HepG2 (cell line): ENCODE results near the gene PIEZO1. TPM values are rescaled to one million over a fixed set of nuclear protein-coding genes. Genes with fewer than 3 reads are reported as not detected.
A peak's percentile ranks its signal among the peaks of the same experiment; 100 is the strongest.

Source experiments
- ASH2L ChIP-seq: fragments of 300-600, 200-600 bp; sonication (generic); IDR thresholded peaks from 2 replicates; pipeline ENCODE4 v1.7.0; 2017; ENCODE audit warnings: low read depth, mild to moderate bottlenecking, moderate library complexity, mixed read lengths, low read length; ENCODE audit not compliant: insufficient read length
- CAMTA2 ChIP-seq: sonication (generic); formaldehyde crosslinking; IDR thresholded peaks from 2 replicates; pipeline ENCODE4 v1.4.0; 2020; ENCODE audit warnings: mild to moderate bottlenecking, missing genetic modification reagents, borderline replicate concordance
- HDAC1 ChIP-seq: sonication (generic); formaldehyde crosslinking; IDR thresholded peaks from 2 replicates; pipeline ENCODE4 v1.5.1; 2020; ENCODE audit warnings: mild to moderate bottlenecking, missing genetic modification reagents
- KDM2A ChIP-seq: sonication (generic); formaldehyde crosslinking; IDR thresholded peaks from 2 replicates; pipeline ENCODE4 v1.4.0; 2020; ENCODE audit warnings: low read depth, missing genetic modification reagents, borderline replicate concordance
- NCOA5 ChIP-seq: sonication (generic); formaldehyde crosslinking; IDR thresholded peaks from 2 replicates; pipeline ENCODE4 v1.4.0; 2020; ENCODE audit warnings: missing genetic modification reagents
- RFXAP ChIP-seq: sonication (generic); formaldehyde crosslinking; IDR thresholded peaks from 2 replicates; pipeline ENCODE4 v1.4.0; 2020; ENCODE audit warnings: missing genetic modification reagents, borderline replicate concordance
- SNAPC4 ChIP-seq: sonication (generic); formaldehyde crosslinking; IDR thresholded peaks from 2 replicates; pipeline ENCODE4 v1.4.0; 2020; ENCODE audit warnings: mild to moderate bottlenecking, missing genetic modification reagents
- TSC22D2 ChIP-seq: sonication (generic); formaldehyde crosslinking; IDR thresholded peaks from 2 replicates; pipeline ENCODE4 v1.5.1; 2020; ENCODE audit warnings: missing genetic modification reagents, mild to moderate bottlenecking, borderline replicate concordance
- XRCC5 ChIP-seq: fragments of 200-400 bp; formaldehyde crosslinking; optimal IDR thresholded peaks from 2 replicates; pipeline ENCODE3; 2017; ENCODE audit warnings: mild to moderate bottlenecking, low read length
- ZFP36L1 ChIP-seq: sonication (generic); formaldehyde crosslinking; IDR thresholded peaks from 2 replicates; pipeline ENCODE4 v1.8.0; 2022; ENCODE audit warnings: mild to moderate bottlenecking, missing genetic modification reagents, moderate library complexity
- ZFP90 ChIP-seq: sonication (generic); formaldehyde crosslinking; IDR thresholded peaks from 2 replicates; pipeline ENCODE4 v1.8.0; 2022; ENCODE audit warnings: missing genetic modification reagents, mild to moderate bottlenecking, inconsistent platforms, borderline replicate concordance
- ZMYM2 ChIP-seq: sonication (generic); formaldehyde crosslinking; IDR thresholded peaks from 2 replicates; pipeline ENCODE4 v1.8.0; 2022; ENCODE audit warnings: mild to moderate bottlenecking, missing genetic modification reagents
- ZNF260 ChIP-seq: sonication (generic); formaldehyde crosslinking; IDR thresholded peaks from 2 replicates; pipeline ENCODE4 v1.4.0; 2020; ENCODE audit warnings: missing genetic modification reagents, low read depth, mild to moderate bottlenecking, borderline replicate concordance
- ZNF335 ChIP-seq: sonication (generic); formaldehyde crosslinking; IDR thresholded peaks from 2 replicates; pipeline ENCODE4 v1.4.0; 2020; ENCODE audit warnings: missing genetic modification reagents
- ZNF446 ChIP-seq: sonication (generic); formaldehyde crosslinking; IDR thresholded peaks from 2 replicates; pipeline ENCODE4 v1.5.0; 2020; ENCODE audit warnings: mild to moderate bottlenecking, missing genetic modification reagents
- ZNF484 ChIP-seq: sonication (generic); formaldehyde crosslinking; IDR thresholded peaks from 2 replicates; pipeline ENCODE4 v1.5.1; 2020; ENCODE audit warnings: mild to moderate bottlenecking, low read depth, missing genetic modification reagents, borderline replicate concordance
- ZNF501 ChIP-seq: sonication (generic); formaldehyde crosslinking; IDR thresholded peaks from 2 replicates; pipeline ENCODE4 v1.5.1; 2020; ENCODE audit warnings: mild to moderate bottlenecking, moderate library complexity, missing genetic modification reagents
- ZNF776 ChIP-seq: sonication (generic); formaldehyde crosslinking; IDR thresholded peaks from 2 replicates; pipeline ENCODE4 v1.4.0; 2020; ENCODE audit warnings: mild to moderate bottlenecking, missing genetic modification reagents
- polyA plus RNA-seq, 8 experiments: library from polyadenylated mRNA; depleted of rRNA in 3 of 8; stranded (reverse) in 7 of 8; unstranded in 1 of 8; fragments of >200 nt; fragmentation: Illumina TruSeq in 4 of 8; extraction: Trizol in 4 of 8; gene quantifications; 2 replicates each; pipeline versions ENCODE4 v1.2.1 to v1.2.3, GENCODE V29; 2011 to 2016; ENCODE audit warnings: low read depth in 4 of 8, missing spikeins in 1 of 8, mixed read lengths in 1 of 8; ENCODE audit not compliant: insufficient read depth in 1 of 8
- total RNA-seq, 5 experiments: library from RNA; depleted of rRNA; stranded (reverse); fragments of >200 nt; fragmentation: Illumina TruSeq; extraction: Trizol; gene quantifications; 2 replicates each; pipeline ENCODE4 v1.2.3, GENCODE V29; 2016; ENCODE audit warnings: low read depth in 1 of 5
- TF ChIP-seq, protein P1 (sequence below): IDR thresholded peaks from 2 replicates; pipeline ENCODE4 v1.6.1; 2016; ENCODE audit warnings: missing genetic modification reagents, missing compliant biosample characterization
- TF ChIP-seq, protein P2 (sequence below): sonication (generic); formaldehyde crosslinking; IDR thresholded peaks from 2 replicates; pipeline ENCODE4 v1.5.0; 2020; ENCODE audit warnings: mild to moderate bottlenecking, missing genetic modification reagents
- TF ChIP-seq, protein P3 (sequence below): sonication (generic); formaldehyde crosslinking; IDR thresholded peaks from 2 replicates; pipeline ENCODE4 v1.4.0; 2020; ENCODE audit warnings: mild to moderate bottlenecking, low read depth, missing genetic modification reagents

PIEZO1 gene
- total and polyA plus RNA-seq, 2 of the 13 experiments (the other 11 are each of a cell fraction or from before 2014, with no cell fraction given): 67.9 to 85.0 TPM

DNA sequence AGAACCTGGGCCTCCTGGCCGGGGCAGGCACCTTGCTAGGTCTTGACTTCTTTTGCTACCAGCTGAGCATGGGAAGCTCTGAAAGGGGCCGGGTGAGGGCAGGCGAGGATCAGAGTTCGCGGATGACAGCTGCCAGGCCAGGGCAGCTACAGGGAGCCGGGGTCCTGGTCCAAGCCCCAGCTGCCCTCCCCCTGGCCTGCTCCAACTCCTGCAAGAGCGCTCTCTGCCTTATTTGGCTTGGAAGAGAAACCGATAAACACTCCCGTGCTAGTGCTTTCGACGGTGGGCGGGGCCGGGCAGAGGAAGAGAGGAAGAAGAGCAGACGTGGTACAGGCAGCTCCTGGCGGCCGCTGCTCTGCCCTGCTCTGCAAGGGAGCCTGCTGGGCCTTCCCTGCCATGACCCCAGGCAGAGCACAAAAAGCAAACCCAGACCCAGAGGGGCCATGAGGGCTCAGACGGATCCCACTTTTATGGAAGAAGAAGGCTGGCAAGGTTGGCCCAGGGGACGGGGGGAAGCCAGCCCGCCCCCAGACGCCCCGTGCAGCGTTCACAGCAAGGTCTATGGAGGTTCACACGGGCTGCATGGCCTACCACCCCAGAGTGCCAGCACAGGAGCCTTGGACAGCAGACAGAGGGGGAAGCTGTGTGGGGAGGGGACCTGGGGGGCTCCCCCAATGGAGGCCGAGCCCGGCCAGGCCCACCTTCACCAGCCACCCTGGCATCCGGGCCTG is 25.6 kb downstream of the PIEZO1 start (continued):
- TF ChIP-seq RFXAP (CRISPR knock-in tag): peak; percentile 73; the same call in 1 of the 2 replicates
- TF ChIP-seq ZFP36L1 (CRISPR knock-in tag): no peak
- TF ChIP-seq XRCC5: peak; percentile 71
- peak; percentile 37; the same call in 1 of the 2 replicates for TF ChIP-seq ZMYM2
- TF ChIP-seq ZNF335 (CRISPR knock-in tag): peak; percentile 93
- TF ChIP-seq ZNF501 (CRISPR knock-in tag): 0 out of 2 replicates have a peak, but pooled peaks have one; percentile 65
- peak; percentile 87 for TF ChIP-seq KDM2A (CRISPR knock-in tag)
- TF ChIP-seq, protein P1, sequence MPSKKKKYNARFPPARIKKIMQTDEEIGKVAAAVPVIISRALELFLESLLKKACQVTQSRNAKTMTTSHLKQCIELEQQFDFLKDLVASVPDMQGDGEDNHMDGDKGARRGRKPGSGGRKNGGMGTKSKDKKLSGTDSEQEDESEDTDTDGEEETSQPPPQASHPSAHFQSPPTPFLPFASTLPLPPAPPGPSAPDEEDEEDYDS (CRISPR knock-in tag): peak; percentile 86
- TF ChIP-seq ZNF446 (CRISPR knock-in tag): no peak
- TF ChIP-seq ZNF776 (CRISPR knock-in tag): peak; percentile 96
- no peak for TF ChIP-seq ASH2L
- TF ChIP-seq, protein P2, sequence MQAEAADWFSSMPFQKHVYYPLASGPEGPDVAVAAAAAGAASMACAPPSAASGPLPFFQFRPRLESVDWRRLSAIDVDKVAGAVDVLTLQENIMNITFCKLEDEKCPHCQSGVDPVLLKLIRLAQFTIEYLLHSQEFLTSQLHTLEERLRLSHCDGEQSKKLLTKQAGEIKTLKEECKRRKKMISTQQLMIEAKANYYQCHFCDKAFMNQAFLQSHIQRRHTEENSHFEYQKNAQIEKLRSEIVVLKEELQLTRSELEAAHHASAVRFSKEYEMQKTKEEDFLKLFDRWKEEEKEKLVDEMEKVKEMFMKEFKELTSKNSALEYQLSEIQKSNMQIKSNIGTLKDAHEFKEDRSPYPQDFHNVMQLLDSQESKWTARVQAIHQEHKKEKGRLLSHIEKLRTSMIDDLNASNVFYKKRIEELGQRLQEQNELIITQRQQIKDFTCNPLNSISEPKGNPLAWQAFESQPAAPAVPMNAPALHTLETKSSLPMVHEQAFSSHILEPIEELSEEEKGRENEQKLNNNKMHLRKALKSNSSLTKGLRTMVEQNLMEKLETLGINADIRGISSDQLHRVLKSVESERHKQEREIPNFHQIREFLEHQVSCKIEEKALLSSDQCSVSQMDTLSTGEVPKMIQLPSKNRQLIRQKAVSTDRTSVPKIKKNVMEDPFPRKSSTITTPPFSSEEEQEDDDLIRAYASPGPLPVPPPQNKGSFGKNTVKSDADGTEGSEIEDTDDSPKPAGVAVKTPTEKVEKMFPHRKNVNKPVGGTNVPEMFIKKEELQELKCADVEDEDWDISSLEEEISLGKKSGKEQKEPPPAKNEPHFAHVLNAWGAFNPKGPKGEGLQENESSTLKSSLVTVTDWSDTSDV (CRISPR knock-in tag): no peak
- TF ChIP-seq ZNF260: no peak
- TF ChIP-seq ZFP90 (CRISPR knock-in tag): peak; percentile 78
- TF ChIP-seq TSC22D2 (CRISPR knock-in tag): no peak
- no peak for TF ChIP-seq CAMTA2 (CRISPR knock-in tag)
- TF ChIP-seq, protein P3, sequence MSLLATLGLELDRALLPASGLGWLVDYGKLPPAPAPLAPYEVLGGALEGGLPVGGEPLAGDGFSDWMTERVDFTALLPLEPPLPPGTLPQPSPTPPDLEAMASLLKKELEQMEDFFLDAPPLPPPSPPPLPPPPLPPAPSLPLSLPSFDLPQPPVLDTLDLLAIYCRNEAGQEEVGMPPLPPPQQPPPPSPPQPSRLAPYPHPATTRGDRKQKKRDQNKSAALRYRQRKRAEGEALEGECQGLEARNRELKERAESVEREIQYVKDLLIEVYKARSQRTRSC (CRISPR knock-in tag): no peak
- peak; percentile 91 for TF ChIP-seq HDAC1 (CRISPR knock-in tag)
- no peak for TF ChIP-seq ZNF484
- no peak for TF ChIP-seq NCOA5 (CRISPR knock-in tag)
- no peak for TF ChIP-seq SNAPC4
